HG03521 (cell line): Measurements from ENCODE around the gene HPS4.

Experiments
- ATAC-seq: cut with Tn5 transposase; IDR thresholded peaks from one replicate; pipeline ENCODE4 v1.9.1; 2021; ENCODE audit warnings: mild to moderate bottlenecking, moderate library complexity; ENCODE audit not compliant: unreplicated experiment

The HPS4 gene

DNA sequence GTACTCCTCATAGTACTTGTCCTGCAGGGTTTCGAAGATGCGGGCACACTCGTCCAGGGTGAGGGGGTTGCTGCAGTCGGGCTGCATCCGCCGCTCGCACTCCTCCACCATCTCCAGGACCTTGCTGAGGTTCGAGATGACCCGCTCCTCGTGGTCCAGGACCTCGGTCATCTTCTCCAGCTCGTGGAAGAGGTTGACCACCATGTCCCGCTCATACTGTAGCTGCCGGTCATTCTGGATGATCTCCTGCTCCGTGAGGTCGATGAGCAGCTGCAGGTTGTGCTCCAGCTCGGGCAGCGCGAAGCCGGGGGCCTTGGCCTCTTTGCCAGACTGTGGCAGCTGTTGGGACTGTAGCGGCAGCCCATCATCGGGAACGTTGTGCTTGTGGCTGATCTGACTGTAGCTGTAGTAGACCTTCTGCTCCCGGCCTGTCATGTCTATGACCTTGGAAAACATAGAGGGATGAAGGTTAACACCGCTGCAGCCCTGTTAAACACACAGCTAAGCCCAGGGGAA lies 15.7 kb upstream of the HPS4 start:
- ATAC-seq = no peak

- no peak for ATAC-seq
These were observed 12.9 kb upstream of the HPS4 start for GRCh38 chr22:26496456-26496855.

- ATAC-seq = no peak
These were observed 10.9 kb upstream of the HPS4 start for GRCh38 chr22:26494506-26494905.

- no peak for ATAC-seq
These were observed 8.6 kb upstream of the HPS4 start for GRCh38 chr22:26492220-26492619.

DNA sequence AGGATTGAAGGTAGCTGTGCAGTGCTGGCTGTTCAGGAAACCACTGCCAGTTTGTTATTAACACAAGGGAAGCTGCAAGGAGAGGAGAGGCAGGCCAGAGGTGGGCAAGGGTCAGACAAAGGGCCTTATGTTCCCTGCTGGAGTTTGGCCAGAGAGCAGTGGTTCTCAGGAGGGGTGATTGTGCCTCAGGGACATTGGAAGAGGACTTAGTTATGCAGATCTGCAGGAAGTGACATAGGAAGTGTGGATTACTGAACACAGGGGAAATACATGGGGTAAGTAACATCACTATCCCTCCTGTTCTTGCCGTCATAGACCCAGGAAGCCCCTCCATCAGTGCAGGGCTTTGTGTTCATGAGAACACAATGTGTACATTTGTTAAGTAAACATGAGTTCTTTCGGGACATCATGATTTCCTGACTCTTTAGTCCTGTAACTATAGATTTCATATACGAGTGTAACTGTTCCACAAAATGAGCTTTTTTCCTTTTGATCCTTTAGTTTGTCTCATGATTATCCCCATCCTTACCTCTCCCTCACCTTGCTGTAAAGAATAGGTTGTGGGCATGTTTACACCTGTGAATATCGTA lies 6.0 kb upstream of the HPS4 start:
- no peak for ATAC-seq

DNA sequence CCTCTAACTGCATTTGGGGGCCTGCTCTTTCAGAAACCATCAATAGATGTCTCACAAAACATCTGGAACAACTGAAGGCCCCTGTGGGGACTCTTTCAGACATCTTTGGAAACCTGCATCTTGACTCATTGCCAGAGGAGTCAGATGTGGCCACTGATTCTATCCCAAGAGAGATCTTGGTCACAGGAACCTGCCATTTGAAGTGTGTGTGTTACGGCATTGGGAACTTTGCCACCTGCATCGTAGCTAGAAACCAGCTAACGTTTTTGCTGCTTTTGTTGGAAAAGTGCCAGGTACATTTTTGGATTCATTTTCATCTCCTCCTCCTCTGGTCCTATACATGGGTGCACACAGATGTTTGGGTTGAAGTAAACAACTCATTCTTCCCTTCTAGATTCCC lies 4.4 kb upstream of the HPS4 start:
- ATAC-seq = no peak

GRCh38 chr22:26486394-26486793 lies 2.8 kb upstream of the HPS4 start:
- no peak for ATAC-seq

DNA sequence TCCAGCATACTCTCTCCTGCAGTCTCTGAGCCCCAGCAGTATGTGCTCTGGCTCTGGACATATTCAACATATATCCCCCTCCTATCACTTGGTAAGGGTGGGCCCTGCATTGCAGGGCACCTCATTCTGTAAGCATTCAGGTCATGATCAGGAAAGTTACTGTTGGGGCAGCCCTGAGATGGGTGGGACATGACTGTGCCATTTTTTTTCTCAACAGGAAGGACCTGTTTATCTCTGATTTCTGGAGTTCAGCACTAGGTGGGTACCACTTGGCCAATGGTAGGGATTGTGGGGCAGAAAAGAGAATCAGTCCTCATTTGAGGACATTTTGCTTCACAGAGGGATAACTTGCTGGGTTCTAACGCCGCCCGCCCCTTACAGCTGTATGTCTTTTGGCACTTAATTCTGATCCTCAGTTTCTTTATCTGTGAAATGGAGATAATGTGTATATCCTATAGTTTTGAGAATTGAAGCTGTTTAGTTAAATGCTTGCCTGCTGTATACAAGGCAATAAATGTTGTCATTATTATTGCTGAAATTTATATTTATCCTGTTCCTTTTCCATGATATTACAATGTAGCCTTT lies 2.3 kb upstream of the HPS4 start:
- no peak for ATAC-seq

DNA sequence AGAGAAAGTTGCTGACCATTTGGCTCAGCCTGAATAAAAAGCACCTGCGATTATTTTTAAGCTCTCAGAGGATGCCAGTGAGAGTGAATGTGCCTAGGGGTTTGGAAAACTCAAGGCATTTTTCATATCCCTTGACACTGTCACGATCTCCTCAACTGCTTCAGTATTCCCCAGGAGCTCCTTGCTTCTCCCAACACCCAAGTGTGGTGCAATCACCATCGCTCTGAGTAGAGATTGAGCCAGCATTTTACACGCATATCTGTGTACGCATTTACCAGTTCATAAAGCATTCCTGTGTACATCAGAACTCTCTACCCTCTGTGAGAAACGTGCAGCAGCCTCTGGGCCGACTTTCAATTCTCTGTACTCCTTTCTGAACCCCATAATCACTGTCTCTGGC lies 1.4 kb upstream of the HPS4 start:
- ATAC-seq = no peak

- ATAC-seq = no peak
These were observed 750 bp upstream of the HPS4 start for GRCh38 chr22:26484360-26484706.

GRCh38 chr22:26483043-26483438 lies 542 bp downstream of the HPS4 start:
- peak; percentile 3 for ATAC-seq

DNA sequence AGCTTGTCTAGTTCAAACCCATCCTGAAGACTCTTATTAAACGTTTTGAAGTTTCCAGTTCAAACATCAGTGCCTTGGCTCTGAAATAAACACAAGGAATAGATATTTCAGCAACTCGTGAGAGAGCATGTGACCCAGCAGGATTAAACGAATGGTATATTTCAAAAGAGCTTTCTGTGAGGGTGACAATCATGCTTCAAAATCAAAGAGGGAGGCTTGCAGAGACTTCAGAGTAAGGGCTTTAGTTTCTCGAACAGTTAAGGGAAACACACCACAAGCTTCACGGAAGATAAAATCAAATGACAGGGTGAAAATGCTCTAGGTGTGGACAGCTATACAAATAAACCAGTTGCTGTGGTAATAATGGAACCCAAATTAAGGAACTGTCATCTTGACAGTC lies 1.4 kb downstream of the HPS4 start:
- no peak for ATAC-seq

- no peak for ATAC-seq
These were observed 1.9 kb downstream of the HPS4 start for GRCh38 chr22:26481694-26482093.

DNA sequence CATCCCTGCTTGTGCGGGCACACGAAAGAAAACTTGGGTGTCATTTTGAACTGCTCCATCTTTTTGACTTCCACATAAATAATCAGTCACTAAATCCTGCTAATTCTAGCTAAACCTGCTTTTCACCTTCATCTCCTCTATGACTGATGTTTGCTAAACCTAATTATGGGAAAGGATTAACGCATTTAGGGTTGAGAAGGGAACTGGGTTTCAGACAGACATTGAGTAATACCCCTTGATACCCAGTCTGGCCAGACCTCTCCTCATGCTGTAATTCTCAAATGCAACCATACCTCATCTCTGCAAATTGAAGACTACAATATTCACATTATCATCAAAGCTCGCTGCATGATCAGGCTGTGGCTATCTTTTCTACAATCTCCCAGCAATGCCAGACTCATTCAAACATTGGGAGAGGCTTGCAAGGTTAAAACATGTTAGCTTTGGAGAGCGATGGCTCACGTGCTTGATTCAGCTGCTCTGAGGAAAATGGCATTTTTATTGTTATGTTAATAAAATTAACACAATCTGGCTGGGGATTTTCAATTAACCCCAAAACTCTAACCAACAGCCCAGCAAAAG lies 2.4 kb downstream of the HPS4 start:
- ATAC-seq = no peak

GRCh38 chr22:26480611-26480932 lies 3.0 kb downstream of the HPS4 start:
- ATAC-seq = no peak

GRCh38 chr22:26479792-26480610 lies 3.6 kb downstream of the HPS4 start:
- no peak for ATAC-seq

GRCh38 chr22:26479043-26479791 lies 4.4 kb downstream of the HPS4 start:
- ATAC-seq = no peak

DNA sequence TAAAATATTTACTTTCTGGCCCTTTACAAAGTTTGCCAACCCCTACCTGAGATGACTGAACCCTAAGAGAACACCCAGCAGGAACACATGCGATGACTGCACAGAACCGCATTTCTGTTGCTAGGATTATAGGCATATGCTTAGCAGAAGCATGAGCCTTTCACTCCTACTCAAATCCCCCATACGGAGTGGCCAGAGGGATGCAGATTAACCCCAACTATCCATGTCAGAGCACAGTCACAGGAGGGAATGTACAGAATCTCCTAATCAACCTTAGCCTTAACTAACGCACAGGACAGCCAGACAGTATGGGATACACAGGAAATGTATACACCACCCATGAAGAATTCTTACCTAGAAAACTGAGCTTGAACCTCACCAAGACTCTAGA lies 6.2 kb downstream of the HPS4 start:
- ATAC-seq = no peak

DNA sequence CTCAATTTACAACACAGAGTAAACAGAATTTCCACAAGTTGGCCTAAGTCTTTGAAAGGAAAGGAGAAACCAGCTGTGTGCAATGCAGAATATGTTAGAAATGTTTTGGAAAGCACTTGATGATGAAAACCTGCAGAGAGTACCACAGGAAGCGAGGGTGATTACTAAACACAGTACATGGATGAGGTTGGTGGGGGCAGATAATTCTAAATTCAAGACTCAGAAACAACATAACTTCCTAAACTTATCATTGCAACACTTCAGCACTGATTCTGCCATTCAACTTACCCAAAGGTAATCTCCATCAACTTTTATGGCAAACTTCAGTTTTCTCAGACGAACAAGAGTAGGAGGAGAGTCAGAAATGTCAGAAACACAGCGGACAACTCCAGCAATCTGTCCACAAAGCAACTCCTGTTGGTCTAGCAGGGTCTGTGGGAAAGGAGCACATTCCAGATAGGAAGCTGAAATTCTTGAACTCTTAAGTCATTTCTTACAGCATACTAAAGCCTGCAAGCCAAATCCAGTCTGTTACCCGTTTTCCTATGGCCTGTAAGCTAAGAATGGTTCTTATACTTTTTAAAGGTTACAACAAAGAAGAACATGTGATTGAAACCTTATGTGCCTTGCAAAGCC lies 6.8 kb downstream of the HPS4 start:
- ATAC-seq = no peak

GRCh38 chr22:26474682-26475081 lies 8.9 kb downstream of the HPS4 start:
- ATAC-seq = no peak

- no peak for ATAC-seq
These were observed 12.1 kb downstream of the HPS4 start for GRCh38 chr22:26471522-26471921.
